ENCODE results near the gene PANK3.

PANK3 gene
- long read RNA-seq, donor 1, full-length matches to known transcripts = 9 of 9 reads
- long read RNA-seq, donor 1, partial matches to known transcripts = 0 of 9 reads
- long read RNA-seq, donor 1, other reads (novel, unspliced or antisense) = 0 of 9 reads
- long read RNA-seq, donor 2, full-length matches to known transcripts = 7 of 7 reads
- long read RNA-seq, donor 2, partial matches to known transcripts = 0 of 7 reads
- long read RNA-seq, donor 2, other reads (novel, unspliced or antisense) = 0 of 7 reads
- long read RNA-seq, donor 3, full-length matches to known transcripts = 4 of 27 reads
- long read RNA-seq, donor 3, partial matches to known transcripts = 0 of 27 reads
- long read RNA-seq, donor 3, other reads (novel, unspliced or antisense) = 23 of 27 reads
- long read RNA-seq, donor 4, full-length matches to known transcripts = 9 of 9 reads
- long read RNA-seq, donor 4, partial matches to known transcripts = 0 of 9 reads
- long read RNA-seq, donor 4, other reads (novel, unspliced or antisense) = 0 of 9 reads
- long read RNA-seq, donor 5, full-length matches to known transcripts = 3 of 11 reads
- long read RNA-seq, donor 5, partial matches to known transcripts = 8 of 11 reads
- long read RNA-seq, donor 5, other reads (novel, unspliced or antisense) = 0 of 11 reads
- long read RNA-seq, donor 6, full-length matches to known transcripts = 12 of 12 reads
- long read RNA-seq, donor 6, partial matches to known transcripts = 0 of 12 reads
- long read RNA-seq, donor 6, other reads (novel, unspliced or antisense) = 0 of 12 reads
- long read RNA-seq, donor 7, full-length matches to known transcripts = 13 of 13 reads
- long read RNA-seq, donor 7, partial matches to known transcripts = 0 of 13 reads
- long read RNA-seq, donor 7, other reads (novel, unspliced or antisense) = 0 of 13 reads
- long read RNA-seq, donor 8, full-length matches to known transcripts = 7 of 7 reads
- long read RNA-seq, donor 8, partial matches to known transcripts = 0 of 7 reads
- long read RNA-seq, donor 8, other reads (novel, unspliced or antisense) = 0 of 7 reads

DNA sequence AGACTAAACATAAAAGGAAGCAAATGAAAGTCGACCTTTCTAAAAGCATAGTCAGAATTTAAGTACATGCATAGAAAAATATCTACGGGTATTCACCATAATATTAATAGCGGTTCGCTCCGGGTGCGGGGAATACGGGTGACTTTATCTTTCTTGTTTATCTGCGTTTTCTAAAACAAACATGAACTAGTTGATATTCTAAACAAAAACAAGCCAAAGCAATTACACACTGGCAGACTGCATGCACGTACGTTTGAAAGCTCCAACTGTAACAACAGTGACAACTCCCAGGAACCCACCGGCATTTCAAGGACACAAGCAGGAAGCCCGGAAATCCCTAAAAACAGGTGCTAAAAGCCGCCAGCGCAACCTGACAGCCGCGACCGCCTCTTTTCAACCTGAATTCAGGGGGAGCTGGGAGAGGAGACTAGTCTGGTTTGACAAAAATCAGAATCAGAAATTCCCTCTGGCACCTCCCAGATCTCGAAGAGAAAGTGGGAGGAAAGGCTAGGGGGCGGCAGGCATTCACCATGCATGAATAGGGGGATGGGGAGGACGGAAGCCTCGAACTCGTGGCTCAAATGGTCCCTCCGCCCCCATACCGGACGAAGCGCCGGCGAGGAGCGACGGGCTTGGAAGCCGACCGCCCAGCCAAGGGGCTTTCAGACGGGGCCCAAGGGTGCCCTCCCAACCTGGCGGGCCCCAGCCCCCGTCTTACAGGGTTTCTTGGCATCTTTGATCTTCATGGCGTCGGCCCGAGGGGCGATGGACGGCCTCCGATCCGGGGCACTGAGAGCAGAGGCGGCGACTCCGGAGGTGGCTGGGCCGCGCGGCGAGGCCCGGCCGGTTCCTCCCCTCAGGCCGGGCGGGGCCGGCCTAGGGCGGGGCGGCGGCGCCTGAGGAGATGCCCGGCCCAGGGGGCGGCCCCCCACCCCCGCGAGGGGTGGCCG is at the start of gene PANK3:
TSS of gene PANK3 (minus strand) at position 831 of the 950 bp plus-strand sequence. CDS start at position 746, 85 bp downstream.
- DNase-seq = peak; percentile 90

DNA sequence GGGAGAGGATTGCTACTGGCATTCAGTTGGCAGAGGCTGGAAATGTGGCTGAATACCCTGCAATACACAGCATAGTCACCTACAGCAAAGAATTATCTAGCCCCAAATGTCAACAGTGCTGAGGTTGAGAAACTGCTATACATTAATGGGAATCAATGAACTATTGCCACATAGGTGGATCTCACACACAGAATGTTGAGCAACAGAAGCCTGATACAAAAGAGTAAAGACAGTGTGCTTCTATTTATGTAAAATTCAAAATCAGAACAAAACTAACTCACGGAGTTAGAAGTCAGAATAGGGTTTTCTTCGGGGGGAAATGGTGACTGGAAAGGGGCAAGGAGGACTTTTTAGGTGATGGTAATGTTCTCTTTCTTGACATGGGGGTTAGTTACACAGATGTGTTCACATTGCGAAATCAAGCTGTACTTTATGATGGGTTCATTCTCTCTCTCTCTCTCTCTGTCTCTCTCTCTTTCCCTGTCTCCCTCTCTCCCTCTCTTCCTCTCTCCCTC is 45.7 kb upstream of the PANK3 start:
- no peak for DNase-seq

DNA sequence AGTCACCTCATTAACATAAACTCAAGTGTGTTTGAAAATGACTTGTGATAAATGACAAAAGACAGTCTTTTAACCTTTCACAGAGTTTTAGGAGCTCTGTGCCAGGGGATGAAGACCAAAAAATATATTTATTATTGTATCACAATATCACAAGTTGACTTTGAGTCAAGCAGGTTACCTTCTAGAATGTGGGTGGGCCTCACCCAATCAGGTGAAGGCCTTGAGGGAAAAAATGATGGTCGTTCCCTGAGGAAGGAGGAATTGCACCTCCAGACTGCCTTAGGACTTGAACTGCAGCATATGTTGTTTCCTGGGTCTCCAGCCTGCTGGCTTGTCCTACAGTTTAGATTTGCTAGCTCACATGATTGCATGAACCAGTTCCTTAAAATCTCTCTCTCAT is 41.6 kb upstream of the PANK3 start:
- no peak for DNase-seq

DNA sequence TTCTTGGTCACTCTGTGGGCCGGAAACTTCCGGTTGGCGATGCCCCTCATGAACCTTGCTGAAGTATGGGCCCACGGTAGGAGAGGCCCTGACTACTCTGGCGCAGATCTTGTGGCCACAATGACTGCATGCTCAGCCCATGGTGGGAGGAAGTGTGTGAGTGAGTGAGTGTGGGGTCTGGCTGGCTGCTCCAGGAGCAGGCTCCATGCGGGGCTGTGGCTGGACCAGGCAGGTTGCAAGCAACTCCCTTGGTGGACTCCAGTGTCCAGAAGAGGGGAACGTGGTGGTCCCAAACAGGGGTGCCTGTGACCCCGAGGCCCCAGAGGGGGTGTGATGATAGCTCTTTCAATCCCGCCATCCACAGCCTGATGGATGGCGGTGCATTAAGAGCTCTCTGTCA is 35.5 kb upstream of the PANK3 start:
- no peak for DNase-seq

DNA sequence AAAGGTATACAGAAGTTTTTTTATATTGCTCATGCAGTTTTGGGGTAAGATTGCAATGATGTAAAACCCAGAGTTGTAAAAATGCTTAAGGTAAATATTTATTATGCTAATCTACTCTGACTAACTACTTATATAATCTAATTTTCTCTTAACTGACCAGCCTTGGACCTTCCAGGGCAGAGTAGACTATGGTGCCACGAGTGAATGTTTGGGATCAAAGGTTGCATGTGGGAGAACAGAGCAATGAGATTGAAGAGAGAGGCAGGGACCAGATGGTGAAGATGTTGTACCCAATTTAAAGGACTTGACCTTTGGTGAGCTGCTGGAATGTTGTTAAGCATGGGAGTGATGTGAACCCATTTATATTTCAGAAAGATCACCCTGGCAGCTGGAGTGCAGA is 34.8 kb upstream of the PANK3 start:
- DNase-seq = no peak

DNA sequence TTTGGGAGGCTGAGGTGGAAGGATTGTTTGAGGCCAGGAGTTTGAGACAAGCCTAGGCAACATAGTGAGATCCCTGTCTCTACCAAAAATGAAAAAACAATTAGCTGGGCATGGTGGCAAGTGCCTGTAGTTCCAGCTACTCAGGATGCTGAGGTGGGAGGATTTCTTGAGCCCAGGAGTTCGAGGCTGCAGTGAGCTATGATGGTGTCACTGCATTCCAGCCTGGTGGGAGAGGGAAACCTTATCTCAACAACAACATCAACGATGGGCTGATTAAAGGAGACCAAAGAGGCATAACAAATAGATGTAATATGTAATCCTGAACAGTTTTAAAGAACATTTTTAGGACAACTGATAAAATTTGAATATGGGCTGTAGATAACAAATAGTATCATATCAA is 34.2 kb upstream of the PANK3 start:
- no peak for DNase-seq

DNA sequence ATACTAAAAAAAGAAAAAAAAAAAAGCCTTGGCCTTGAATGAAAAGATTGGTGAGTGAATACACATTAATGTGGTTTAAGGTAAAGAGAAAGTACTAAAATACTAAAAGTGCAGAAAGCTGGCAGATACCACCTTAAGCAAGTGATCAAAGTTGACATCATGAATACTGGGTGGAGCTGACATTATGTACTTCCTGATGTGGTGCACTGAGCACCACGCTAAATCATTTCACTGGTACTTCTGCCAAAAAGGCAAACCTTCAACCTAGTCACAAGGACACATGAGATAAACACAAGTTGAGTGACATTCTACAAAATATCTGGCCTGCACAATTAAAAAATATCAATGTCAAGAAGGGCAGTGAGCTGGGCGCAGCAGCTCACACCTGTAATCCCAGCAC is 33.8 kb upstream of the PANK3 start:
- DNase-seq = no peak

DNA sequence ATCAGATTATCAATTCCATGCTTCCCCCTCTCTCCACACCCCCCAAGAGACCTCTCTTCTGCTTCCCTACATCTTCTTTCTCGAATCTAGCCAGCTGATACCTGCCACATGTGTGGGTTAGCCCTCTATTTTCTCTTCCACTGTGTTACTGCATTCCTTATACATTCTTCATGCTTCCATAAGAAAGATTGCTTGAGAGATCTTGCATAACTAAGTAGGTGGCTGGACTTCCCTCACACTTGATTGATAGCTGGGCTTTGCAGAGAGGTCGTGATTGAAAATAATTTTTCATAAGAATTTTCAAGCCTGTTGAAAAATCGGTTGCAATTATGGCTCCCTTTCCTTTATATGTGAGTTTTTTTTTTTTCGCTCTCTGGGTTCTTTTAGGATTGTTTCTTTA is 33.0 kb upstream of the PANK3 start:
- no peak for DNase-seq

DNA sequence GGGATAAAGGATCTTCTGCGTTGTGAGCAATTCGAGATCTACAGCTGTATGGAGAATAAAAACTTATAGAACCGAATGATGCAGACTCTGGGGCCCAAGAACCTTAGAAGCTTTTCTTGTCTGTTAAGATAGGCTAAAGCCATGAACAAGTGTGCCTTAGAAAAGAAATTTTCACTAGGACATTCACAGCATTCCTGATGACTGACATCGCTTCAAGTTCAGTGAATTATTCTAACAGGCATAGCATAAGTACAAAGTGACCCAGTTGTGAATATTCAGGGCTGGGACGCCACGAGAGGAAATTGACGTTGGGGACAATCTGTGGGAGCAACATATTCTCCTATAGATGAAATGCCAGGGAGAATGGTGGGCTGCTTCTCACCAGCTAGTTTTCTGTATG is 32.0 kb upstream of the PANK3 start:
- DNase-seq = no peak

DNA sequence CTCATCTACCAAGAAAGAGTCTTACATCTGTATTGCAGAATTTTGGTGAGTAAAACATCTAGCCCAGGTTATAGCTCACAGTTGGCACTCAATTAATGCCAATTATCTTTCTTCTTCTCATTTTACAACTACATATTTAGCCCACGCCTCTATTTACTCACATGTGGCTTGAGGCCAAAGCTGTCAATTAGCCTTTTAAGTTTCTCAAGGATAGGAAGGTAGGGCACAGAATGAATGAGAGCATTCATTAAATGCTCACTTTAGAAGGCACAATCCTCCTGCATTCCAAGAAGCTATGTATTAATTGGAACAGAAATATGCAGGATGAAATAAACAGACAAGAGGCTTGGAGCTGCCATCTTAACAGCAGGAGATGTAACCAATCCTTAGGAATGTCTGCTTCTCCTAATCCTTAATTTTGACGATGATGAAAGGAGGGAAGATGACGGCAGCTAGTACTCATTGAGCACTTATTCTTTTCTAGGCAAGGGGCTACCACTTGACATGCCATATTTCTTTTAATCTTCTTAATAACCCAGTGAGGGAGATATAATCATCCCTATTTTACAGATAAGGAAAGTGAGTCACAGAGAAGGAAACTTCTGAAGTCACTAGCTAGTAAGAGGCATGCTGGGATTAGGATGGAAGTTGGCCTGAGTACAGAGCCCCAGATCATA is 30.8 kb upstream of the PANK3 start:
- DNase-seq = no peak

DNA sequence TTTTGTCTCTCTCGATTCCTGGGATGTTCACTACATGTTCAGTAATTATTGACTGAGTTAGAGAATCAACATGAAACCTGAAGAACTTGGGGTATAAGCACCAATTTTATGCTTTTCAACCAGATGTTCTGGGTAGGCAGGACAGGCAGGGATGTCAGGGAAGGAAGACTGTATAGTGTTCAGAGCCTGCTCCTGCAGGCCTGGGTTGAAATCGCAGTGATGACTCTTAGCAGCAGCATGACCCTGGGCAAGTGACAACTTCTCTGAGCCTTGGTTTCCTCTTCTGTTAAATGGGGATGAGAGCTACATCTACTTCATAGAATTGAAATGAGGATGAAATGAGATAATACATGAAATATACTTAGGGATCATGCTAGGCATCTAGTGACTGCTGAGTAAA is 29.7 kb upstream of the PANK3 start:
- no peak for DNase-seq

DNA sequence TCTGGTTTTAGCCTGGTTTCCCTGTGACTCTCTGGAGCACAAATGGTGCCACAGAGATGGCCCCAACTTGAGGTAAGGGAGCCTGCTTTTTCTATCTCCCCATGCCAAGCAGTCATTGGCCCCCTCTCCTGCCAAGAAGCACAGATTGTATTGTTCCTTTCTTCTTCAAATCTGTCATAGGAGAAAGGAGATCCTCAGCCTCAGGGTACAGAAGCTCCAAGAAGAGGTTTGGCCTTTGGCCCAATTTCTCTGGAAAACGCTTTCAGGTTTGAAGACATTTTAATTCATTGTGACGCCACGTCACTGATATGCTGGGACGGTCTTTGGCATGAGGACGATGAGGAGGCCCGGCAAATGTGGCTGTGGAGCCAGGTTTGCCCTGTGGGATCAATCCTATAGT is 29.2 kb upstream of the PANK3 start:
- DNase-seq = no peak

DNA sequence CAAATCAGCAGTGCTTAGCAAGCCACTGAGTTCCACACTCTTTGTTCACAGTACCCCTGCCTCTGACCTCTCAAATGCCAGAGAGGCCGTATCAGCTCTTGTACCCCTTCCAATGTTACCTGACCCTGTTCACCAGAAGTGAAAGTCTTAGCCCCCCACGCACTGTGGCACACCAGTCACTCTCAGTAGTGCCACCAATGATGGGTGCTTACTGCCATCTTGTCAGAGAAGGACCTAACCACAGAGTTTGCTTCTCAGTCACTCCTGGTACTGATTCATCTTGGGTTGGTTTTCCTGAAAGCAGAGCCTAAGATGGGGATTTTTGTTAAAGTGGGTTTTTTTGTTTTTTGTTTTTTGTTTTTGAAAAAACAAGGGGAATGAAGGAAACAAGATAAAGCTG is 28.8 kb upstream of the PANK3 start:
- no peak for DNase-seq

DNA sequence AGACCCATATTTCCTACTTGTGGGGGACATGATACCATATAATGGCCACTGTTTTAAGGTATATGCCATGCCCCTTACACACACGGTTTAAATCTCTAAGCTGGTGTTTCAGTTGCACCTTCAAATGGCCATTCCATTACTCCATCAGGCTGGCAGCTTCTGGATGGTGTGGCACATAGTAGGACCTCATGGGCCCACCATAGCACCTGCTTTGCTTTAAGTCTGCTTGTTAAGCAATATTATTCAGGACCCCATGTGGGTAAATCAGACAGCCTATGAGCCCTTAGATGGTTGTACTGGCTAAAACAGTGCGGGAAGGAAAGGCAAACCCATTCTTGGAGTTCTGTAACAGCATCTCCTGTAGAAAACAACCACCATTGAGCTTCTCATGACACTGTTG is 27.4 kb upstream of the PANK3 start:
- DNase-seq = no peak

DNA sequence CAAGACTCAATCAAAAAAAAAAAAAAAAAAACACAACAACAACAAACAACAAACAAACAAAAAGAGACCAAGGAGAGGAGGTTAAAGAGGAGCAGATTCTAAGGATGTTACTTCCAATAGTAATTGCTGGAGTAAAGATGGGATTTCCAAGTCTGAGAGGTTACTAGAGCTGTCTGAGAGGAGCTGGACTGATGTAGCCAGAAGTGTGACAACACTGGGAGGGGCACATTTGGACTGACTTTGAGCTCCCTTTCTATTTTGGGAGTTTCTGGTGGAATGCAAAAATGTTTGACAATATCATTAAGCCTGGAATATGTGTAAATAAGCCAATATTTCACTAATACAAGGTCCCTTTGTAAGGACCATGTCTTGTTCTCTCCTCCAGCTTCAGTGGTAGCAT is 25.3 kb upstream of the PANK3 start:
- DNase-seq = no peak

DNA sequence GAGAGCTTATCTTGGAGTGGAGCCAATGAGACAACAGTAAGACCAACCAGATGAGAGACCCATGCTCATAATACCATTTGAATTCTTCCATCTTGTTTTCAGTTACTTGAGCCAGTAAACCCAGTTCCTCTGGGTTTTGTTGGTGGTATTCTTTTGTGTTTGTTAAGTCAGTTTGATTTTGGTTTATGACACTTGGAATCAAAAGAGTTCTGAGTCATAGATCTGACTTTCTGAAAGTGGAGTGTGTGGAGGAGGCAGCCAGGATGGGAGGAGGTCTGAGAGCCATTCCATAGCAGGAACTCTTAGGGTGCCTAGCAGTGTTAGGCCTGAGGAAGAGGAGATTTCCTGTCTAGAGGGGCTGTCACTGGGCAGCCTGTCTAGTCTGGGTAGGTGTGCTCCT is 24.6 kb upstream of the PANK3 start:
- DNase-seq = no peak

DNA sequence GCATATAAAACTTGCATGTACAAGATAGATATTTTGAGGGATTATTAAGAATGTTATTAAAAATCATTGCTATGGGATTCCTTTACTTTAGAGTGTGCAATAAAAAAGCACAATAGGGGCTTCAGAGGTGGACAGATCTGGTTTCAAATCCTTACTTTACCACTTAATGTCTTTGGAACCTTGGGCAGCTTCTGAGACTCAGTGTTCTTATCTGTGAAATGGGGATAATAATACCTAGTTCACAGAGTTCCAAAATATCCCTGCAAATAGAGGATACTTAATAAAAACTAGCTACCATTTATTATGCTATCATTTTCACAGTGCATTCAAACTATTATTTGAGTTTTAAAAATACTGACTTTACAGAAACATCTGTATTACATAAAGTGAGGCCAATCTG is 23.3 kb upstream of the PANK3 start:
- DNase-seq = no peak

DNA sequence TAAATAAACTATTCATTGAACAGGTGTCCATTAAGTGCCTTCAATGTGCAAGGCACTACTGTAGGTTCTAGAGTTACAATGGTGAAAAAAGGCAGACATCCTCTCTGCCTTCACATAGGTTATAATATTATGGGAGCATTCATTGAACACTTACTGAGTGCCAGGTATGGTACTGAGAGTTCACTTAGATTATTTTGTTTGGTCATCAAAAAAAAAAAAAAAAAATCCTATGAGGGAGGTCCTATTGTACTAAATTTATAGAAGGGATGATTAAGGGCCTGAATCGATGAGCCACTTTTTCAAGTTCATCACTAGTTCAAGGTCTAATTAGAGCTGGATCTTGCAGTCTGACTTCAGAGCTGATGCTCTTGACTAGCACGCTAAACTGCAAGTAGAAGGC is 22.8 kb upstream of the PANK3 start:
- DNase-seq = no peak

DNA sequence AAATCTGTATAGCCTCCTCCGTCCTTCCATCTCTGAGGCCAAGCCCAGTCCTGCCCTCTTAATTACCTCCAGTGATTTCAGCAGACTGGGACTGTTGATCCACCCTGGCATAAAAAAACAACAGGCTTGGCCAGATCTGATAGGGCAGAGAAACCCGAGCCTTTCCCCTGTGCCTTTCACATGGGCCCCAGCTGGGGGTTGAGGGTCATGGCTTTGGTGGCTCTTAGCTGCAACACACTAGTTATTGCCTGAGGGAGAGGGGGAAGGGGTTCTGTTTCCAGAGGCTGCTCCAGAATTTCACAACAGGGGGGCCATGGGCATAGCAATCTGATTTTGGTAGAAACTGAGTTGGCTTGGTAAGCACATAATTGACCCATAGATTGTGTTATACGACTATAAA is 21.2 kb upstream of the PANK3 start:
- DNase-seq = peak; percentile 39

DNA sequence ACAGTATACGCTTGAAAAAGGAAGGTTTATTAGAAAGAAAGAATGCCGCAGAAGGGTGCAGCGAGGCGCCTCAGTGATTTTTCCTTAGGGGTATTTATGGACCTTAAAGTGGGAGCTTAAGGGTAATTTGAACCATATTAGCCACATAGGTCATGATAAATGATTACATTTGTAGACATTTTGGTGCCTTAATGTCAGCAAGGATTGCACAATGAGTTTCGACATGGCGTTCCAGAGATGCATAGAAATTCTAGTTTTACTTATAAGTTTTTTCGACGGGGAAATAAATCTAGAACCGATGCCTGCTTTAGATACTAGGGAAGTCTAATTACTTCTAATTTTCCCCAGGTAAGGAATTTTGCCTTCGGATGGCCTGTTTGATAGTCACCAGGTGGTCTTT is 20.7 kb upstream of the PANK3 start:
- DNase-seq = no peak

DNA sequence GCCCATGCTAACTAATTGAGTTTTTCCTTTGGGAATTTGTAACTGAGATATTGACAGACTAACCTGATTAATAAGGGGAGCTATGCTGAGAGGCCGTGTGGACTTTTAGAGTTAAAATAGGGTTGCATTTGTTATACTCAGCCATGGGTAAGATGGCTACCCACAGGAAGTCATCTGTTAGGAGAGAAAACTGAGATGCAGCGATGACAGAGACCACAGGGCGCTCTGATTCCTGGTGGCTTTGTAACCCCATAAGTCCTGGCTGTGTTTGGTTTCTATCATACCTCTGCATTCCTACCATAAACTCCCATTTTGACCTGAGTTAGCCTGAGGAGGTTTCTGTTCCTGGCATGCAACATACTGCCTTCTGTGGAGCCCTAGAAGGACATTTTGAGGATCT is 19.5 kb upstream of the PANK3 start:
- no peak for DNase-seq

Measured in right kidney (tissue), 9 donors.